Astrocyte (in vitro differentiated cells and primary cell): ENCODE results near the gene CYP2U1. TPM values are rescaled to one million over a fixed set of nuclear protein-coding genes. Genes with fewer than 3 reads are reported as not detected.

Source experiments
- DNase-seq: peaks from one replicate; pipeline ENCODE4 v3.0.0-alpha.2; 2010; ENCODE audit warnings: low read depth
- FAIRE-seq: peaks from 2 replicates; lab custom pipeline; 2011; peaks lifted over from hg19 to GRCh38; lab: Jason Lieb, UNC
- H2AFZ ChIP-seq: 2 replicates; pipeline ENCODE4 v1.6.0; 2012; ENCODE audit warnings: low read depth, low read length, inconsistent platforms
- H3K27ac ChIP-seq: 2 replicates; pipeline ENCODE4 v1.5.1; 2011; ENCODE audit warnings: low read depth, low read length, inconsistent platforms
- H3K27me3 ChIP-seq: 2 replicates; pipeline ENCODE4 v1.6.0; 2011; ENCODE audit warnings: low read length, inconsistent platforms; ENCODE audit not compliant: insufficient read depth
- H3K36me3 ChIP-seq: 2 replicates; pipeline ENCODE4 v1.5.1; 2011; ENCODE audit warnings: low read length, inconsistent platforms; ENCODE audit not compliant: insufficient read depth
- H3K4me1 ChIP-seq: 2 replicates; pipeline ENCODE4 v1.5.1; 2011; ENCODE audit warnings: low read length, inconsistent platforms; ENCODE audit not compliant: insufficient read depth
- H3K4me2 ChIP-seq: 2 replicates; pipeline ENCODE4 v1.6.0; 2012; ENCODE audit warnings: low read length, inconsistent platforms
- H3K4me3 ChIP-seq: 2 replicates; pipeline ENCODE4 v1.5.1; 2011; ENCODE audit warnings: low read depth, mild to moderate bottlenecking, low read length, inconsistent platforms; ENCODE audit not compliant: insufficient read depth
- H3K79me2 ChIP-seq: 2 replicates; pipeline ENCODE4 v1.6.0; 2012; ENCODE audit warnings: mild to moderate bottlenecking, low read length, inconsistent platforms; ENCODE audit not compliant: insufficient read depth
- H3K9ac ChIP-seq: 2 replicates; pipeline ENCODE4 v1.6.0; 2012; ENCODE audit warnings: mild to moderate bottlenecking, low read length, inconsistent platforms
- H3K9me3 ChIP-seq: 2 replicates; pipeline ENCODE4 v1.5.1; 2012; ENCODE audit warnings: low read depth, mild to moderate bottlenecking, low read length, inconsistent platforms; ENCODE audit not compliant: insufficient read depth
- H4K20me1 ChIP-seq: 2 replicates; pipeline ENCODE4 v1.6.0; 2012; ENCODE audit warnings: low read length, inconsistent platforms; ENCODE audit not compliant: insufficient read depth
- H3K27ac Mint-ChIP-seq: one replicate; pipeline ENCODE4 v1.8.0; 2021; ENCODE audit warnings: mild to moderate bottlenecking, mixed read lengths; ENCODE audit not compliant: unreplicated experiment
- H3K27me3 Mint-ChIP-seq: one replicate; pipeline ENCODE4 v1.8.0; 2021; ENCODE audit warnings: low read depth, mixed read lengths; ENCODE audit not compliant: unreplicated experiment
- H3K36me3 Mint-ChIP-seq: one replicate; pipeline ENCODE4 v1.8.0; 2021; ENCODE audit warnings: low read depth, mixed read lengths; ENCODE audit not compliant: unreplicated experiment
- H3K4me1 Mint-ChIP-seq: one replicate; pipeline ENCODE4 v1.8.0; 2021; ENCODE audit warnings: low read depth, mixed read lengths; ENCODE audit not compliant: unreplicated experiment
- H3K4me3 Mint-ChIP-seq: one replicate; pipeline ENCODE4 v1.8.0; 2021; ENCODE audit warnings: mild to moderate bottlenecking, moderate library complexity, mixed read lengths; ENCODE audit not compliant: unreplicated experiment
- H3K9me3 Mint-ChIP-seq: one replicate; pipeline ENCODE4 v1.8.0; 2021; ENCODE audit warnings: mild to moderate bottlenecking, mixed read lengths; ENCODE audit not compliant: unreplicated experiment
- EZH2 ChIP-seq: IDR thresholded peaks from 2 replicates; pipeline ENCODE4 v1.6.1; 2012; ENCODE audit warnings: mild to moderate bottlenecking, low read length, inconsistent platforms; ENCODE audit not compliant: insufficient read depth
- total RNA-seq: library from RNA; stranded (reverse); gene quantifications from 2 replicates; pipeline ENCODE4 v1.2.1, GENCODE V29; 2021
- TF ChIP-seq, protein P1 (sequence below): IDR thresholded peaks from 2 replicates; pipeline ENCODE4 v1.5.1; 2011; ENCODE audit warnings: low read depth, mild to moderate bottlenecking, inconsistent platforms, low read length, moderate library complexity; ENCODE audit not compliant: insufficient read depth

CYP2U1 gene
- total RNA-seq, 1 donor from 2014 or later = 7.6 TPM

DNA sequence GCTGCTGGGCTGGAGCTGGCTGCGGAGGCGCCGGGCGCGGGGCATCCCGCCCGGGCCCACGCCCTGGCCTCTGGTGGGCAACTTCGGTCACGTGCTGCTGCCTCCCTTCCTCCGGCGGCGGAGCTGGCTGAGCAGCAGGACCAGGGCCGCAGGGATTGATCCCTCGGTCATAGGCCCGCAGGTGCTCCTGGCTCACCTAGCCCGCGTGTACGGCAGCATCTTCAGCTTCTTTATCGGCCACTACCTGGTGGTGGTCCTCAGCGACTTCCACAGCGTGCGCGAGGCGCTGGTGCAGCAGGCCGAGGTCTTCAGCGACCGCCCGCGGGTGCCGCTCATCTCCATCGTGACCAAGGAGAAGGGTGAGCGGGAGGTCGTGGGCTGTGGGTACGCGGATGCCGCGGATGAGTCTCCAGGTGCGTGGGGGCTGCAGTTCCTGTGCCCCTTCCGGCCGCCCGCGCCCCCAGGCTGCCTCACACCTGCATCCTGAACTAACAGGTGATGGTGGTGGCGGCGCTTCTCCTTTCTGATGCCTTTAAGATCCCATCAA lies 499 bp downstream of the CYP2U1 start:
- Histone ChIP-seq H3K4me2 (peak overlapping the region; percentile 100), H3K4me3 (peak overlapping the region; percentile 85), H4K20me1 (no peaks in the 10 kb centered on the region), H3K27me3 (no peaks in the 10 kb centered on the region), H3K9ac (peak overlapping the region; percentile 80), H3K9me3 (no peaks in the 10 kb centered on the region), H3K36me3 (no peaks in the 10 kb centered on the region), H2AFZ (peak overlapping the region; percentile 100), H3K4me1 (peaks cover 11% of the 10 kb centered on the region), H3K27ac (no peak overlapping the region), H3K79me2 (no peaks in the 10 kb centered on the region)
- no peak for FAIRE-seq
- Mint-ChIP-seq H3K4me1 (no peaks in the 10 kb centered on the region), H3K9me3 (no peaks in the 10 kb centered on the region), H3K4me3 (peak overlapping the region; percentile 82), H3K36me3 (no peaks in the 10 kb centered on the region), H3K27ac (no peak overlapping the region), H3K27me3 (peaks cover 7% of the 10 kb centered on the region)
- TF ChIP-seq EZH2 = no peak
- TF ChIP-seq, protein P1, sequence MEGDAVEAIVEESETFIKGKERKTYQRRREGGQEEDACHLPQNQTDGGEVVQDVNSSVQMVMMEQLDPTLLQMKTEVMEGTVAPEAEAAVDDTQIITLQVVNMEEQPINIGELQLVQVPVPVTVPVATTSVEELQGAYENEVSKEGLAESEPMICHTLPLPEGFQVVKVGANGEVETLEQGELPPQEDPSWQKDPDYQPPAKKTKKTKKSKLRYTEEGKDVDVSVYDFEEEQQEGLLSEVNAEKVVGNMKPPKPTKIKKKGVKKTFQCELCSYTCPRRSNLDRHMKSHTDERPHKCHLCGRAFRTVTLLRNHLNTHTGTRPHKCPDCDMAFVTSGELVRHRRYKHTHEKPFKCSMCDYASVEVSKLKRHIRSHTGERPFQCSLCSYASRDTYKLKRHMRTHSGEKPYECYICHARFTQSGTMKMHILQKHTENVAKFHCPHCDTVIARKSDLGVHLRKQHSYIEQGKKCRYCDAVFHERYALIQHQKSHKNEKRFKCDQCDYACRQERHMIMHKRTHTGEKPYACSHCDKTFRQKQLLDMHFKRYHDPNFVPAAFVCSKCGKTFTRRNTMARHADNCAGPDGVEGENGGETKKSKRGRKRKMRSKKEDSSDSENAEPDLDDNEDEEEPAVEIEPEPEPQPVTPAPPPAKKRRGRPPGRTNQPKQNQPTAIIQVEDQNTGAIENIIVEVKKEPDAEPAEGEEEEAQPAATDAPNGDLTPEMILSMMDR = no peak
- no peak for DNase-seq

DNA sequence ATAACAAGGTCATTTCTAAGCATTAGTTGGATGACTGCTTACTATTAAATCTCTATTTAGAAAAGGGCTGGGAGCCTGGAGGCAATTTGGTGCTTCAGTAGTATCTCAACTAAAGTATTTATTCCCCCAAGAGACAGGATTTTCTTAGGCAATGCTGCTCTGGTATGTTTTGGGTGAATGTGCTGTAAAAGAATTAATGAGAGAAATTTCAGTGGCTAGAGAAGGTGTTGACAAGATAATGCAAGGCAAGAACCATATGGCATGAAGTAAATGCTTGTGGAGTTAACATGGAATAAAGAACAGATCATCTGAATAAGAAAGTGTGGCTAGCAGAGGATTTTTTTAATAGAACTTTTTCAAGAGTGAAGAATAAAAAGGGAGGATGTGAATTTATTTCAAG lies 3.9 kb downstream of the CYP2U1 start:
- Histone ChIP-seq H3K4me2 (no peak overlapping the region), H2AFZ (no peak overlapping the region), H3K4me3 (no peak overlapping the region), H3K27me3 (no peaks in the 10 kb centered on the region), H3K36me3 (no peaks in the 10 kb centered on the region), H3K27ac (no peak overlapping the region), H3K9ac (no peak overlapping the region), H4K20me1 (no peaks in the 10 kb centered on the region), H3K9me3 (no peaks in the 10 kb centered on the region), H3K79me2 (no peaks in the 10 kb centered on the region), H3K4me1 (peaks cover 11% of the 10 kb centered on the region)
- DNase-seq = no peak
- H3K4me3 Mint-ChIP-seq = no peak overlapping the region
- H3K27ac Mint-ChIP-seq = no peak overlapping the region
- no peaks in the 10 kb centered on the region for H3K9me3 Mint-ChIP-seq
- FAIRE-seq = no peak
- H3K36me3 Mint-ChIP-seq = no peaks in the 10 kb centered on the region
- peaks cover 8% of the 10 kb centered on the region for H3K4me1 Mint-ChIP-seq
- TF ChIP-seq EZH2 = no peak
- TF ChIP-seq, protein P1 = no peak
- peaks cover 7% of the 10 kb centered on the region for H3K27me3 Mint-ChIP-seq

DNA sequence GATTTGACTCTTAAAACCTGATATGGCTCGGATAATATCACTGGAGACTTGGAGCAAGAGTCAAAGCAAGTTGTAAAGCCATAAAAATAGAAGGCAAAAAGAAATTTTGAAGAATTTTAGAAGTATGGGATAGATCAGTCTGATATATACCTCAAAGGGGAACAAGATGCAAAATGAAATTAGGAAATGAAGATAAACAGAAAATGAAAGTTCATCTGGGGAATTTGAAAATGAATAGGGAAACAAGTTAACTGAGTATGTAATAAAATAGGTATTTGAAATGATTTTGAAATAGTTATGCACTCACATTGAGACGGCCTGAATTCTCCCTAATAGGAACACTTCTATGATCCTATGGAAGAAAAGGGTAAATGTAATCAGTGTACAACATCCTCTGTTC lies 5.7 kb downstream of the CYP2U1 start:
- no peak overlapping the region for H2AFZ ChIP-seq
- no peak for FAIRE-seq
- Mint-ChIP-seq H3K27me3 (peaks cover 7% of the 10 kb centered on the region), H3K9me3 (no peaks in the 10 kb centered on the region), H3K27ac (no peak overlapping the region), H3K36me3 (no peaks in the 10 kb centered on the region), H3K4me3 (no peak overlapping the region), H3K4me1 (peaks cover 8% of the 10 kb centered on the region)
- H4K20me1 ChIP-seq = no peaks in the 10 kb centered on the region
- H3K36me3 ChIP-seq = no peaks in the 10 kb centered on the region
- peaks cover 4% of the 10 kb centered on the region for H3K4me1 ChIP-seq
- H3K9me3 ChIP-seq = no peaks in the 10 kb centered on the region
- H3K27me3 ChIP-seq = no peaks in the 10 kb centered on the region
- no peaks in the 10 kb centered on the region for H3K79me2 ChIP-seq
- H3K9ac ChIP-seq = no peak overlapping the region
- no peak overlapping the region for H3K4me2 ChIP-seq
- DNase-seq = no peak
- H3K27ac ChIP-seq = no peak overlapping the region
- H3K4me3 ChIP-seq = no peak overlapping the region
- TF ChIP-seq, protein P1 = no peak
- no peak for TF ChIP-seq EZH2
